ENCODE measurements around the gene SLC45A2.
A peak's percentile ranks its signal among the peaks of the same experiment; 100 is the strongest.
"Not testable (repeated sequence)": the region's sequence is repeated elsewhere in the genome, so short reads cannot be mapped to it uniquely, and the experiment has no call there.

SLC45A2 gene, protein sequence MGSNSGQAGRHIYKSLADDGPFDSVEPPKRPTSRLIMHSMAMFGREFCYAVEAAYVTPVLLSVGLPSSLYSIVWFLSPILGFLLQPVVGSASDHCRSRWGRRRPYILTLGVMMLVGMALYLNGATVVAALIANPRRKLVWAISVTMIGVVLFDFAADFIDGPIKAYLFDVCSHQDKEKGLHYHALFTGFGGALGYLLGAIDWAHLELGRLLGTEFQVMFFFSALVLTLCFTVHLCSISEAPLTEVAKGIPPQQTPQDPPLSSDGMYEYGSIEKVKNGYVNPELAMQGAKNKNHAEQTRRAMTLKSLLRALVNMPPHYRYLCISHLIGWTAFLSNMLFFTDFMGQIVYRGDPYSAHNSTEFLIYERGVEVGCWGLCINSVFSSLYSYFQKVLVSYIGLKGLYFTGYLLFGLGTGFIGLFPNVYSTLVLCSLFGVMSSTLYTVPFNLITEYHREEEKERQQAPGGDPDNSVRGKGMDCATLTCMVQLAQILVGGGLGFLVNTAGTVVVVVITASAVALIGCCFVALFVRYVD

DNA sequence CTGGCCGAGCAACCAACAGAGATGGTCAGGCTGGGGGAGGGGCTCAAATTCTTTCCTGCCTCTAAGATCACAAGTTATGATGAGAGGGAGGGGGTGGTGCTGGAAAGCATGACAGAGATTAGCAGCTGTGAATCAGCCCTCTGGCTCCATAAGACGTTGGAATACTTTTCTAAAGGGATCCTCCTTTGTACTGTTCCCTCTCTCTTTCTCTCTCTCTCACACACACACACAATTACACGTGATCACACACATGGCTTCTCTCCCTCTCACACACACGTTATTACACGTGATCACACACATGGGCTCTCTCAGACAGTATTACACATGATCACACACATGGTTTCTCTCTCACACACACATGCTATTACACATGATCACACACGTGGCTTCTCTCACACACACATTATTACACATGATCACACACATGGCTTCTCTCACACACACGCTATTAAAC is at the start of gene SLC45A2:
TSS of gene SLC45A2 (minus strand) at position 23 of the 454 bp plus-strand sequence. CDS start 110 bp downstream, outside the sequence.
- H3K27ac ChIP-seq, result no peak within 1 kb of the TSS
- DNase-seq (ENCODE audit: low read depth, low spot score), result no peak

DNA sequence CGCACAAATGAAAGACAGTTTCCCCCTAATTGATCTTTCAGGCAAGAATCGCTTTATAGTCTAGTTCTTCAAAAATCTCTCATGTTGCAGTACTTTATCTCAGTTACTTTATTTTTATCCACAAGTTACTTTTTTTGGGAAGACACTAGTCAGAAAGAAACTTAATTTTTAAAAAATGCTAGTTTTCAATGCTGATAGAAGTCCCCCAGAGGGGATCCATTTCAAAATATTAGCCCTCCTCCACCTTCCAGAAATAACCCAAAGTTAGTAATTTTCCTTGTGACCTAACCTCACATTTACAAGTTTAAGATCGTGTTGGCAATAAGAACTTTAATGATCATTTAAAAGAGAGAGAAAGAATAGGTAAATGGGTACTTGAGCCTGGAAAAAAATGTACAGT is 47.5 kb upstream of the SLC45A2 start:
- no peak for DNase-seq (ENCODE audit: low read depth, low spot score)
- no peak overlapping the region for H3K27ac ChIP-seq

DNA sequence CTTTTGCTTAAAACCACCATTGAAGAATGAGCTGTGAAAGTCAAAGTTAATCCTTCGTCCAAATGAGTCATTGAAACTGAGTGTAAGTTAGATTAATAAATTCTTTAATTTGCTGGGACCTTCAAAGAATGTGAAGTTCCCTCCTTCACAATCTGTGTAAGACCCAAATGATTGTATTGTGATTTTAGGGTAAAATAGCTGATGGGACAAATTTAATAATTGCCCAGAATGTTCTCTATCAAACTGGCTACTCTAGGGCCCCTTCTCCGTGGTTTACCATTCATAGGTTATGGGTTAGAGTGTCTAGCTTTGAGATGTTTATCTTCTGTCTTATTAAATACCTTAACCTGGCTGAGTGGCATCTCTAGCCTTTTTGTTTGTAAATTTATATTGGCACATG is 46.6 kb upstream of the SLC45A2 start:
- no peak for DNase-seq (ENCODE audit: low read depth, low spot score)

DNA sequence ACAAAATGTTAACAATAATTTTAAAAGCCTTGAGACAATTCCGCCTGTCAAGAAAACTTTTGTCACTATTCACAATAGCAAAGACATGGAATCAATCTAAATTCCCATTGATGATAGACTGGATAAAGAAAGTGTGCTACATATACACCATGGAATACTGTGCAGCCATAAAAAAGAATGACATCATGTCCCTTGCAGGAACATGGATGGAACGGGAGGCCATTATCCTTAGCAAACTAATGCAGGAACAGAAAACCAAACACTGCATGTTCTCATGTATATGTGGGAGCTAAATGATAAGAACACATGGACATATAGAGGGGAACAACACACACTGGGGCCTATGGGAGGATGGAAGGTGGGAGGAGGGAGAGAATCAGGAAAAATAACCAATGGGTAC is 46.1 kb upstream of the SLC45A2 start:
- not testable (repeated sequence) for DNase-seq (ENCODE audit: low read depth, low spot score)

More for the DNA sequence above, 46.6 kb upstream of the SLC45A2 start:
- H3K27ac ChIP-seq, result no peak overlapping the region

DNA sequence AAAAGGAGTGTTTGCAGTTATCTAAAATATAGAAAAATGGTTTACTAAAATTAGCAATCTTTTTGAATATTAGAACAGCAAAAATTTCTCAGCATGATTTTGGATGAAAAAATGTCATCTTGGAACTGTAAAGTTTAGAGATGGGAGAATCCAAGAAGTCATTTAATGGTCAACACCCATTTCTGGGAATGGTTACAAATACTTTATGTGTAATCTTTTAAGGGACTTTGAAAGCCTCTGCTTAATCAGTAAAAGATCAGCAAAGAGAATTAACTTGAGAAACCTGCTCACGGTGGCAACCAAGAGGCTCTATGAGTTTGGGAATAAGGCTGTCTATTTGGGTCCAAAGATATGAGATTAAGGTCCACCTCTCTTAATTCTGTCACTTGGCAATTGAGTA is 45.6 kb upstream of the SLC45A2 start:
- H3K27ac ChIP-seq, result no peak overlapping the region
- DNase-seq (ENCODE audit: low read depth, low spot score), result no peak

More for the DNA sequence above, 46.1 kb upstream of the SLC45A2 start:
- not testable (repeated sequence) for H3K27ac ChIP-seq

DNA sequence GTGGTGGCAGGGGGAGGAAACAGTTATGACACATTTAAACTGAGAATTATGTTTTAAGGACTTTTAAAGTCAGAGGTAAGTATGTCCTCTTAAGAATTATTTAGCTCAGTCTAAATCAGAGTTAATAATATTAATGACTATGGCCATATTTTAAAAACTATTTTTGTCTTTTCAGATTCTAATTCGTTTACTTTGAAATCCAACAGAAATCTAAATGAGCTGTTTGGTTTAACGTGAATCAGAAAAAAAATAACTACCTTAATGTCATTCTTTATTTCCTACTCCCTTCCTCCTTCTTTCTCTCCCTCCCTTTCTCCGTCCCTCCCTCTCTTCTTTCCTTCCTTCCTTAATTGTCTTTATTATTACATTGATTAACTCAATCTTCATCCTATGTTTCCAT is 43.9 kb upstream of the SLC45A2 start:
- no peak for DNase-seq (ENCODE audit: low read depth, low spot score)
- no peak overlapping the region for H3K27ac ChIP-seq

DNA sequence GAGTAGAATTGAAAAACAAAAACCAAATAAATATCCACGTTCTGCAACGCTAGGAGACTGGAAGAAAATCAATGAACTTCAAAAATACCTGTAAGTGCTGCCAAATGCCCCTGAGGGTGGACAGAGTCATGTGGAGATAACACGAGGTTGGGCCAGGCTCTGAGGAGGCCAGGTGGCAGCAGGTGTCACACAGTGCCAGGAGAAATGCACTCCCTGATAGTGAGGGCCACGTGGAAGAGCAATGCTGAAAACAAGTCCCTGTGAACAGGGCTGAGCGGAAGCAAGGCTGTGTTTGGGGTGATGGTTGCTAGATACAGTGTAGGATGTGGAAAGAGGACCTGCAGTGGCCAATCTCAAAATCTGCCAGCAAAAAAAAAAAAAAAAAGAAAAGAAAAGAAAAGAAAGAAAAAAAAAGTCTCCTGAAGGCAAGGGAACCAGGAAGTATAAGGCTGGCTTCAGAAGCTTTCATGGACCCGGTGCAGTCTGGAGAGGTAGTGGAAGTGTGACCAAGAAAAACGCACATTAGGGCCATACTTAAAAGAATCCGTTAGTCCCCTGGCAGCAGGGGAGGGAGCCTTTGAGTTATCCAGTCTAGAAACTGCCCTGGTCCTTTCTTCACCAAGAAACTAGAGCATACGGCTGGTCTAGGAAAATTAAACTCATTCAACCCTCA is 41.7 kb upstream of the SLC45A2 start:
- DNase-seq (ENCODE audit: low read depth, low spot score), result no peak

DNA sequence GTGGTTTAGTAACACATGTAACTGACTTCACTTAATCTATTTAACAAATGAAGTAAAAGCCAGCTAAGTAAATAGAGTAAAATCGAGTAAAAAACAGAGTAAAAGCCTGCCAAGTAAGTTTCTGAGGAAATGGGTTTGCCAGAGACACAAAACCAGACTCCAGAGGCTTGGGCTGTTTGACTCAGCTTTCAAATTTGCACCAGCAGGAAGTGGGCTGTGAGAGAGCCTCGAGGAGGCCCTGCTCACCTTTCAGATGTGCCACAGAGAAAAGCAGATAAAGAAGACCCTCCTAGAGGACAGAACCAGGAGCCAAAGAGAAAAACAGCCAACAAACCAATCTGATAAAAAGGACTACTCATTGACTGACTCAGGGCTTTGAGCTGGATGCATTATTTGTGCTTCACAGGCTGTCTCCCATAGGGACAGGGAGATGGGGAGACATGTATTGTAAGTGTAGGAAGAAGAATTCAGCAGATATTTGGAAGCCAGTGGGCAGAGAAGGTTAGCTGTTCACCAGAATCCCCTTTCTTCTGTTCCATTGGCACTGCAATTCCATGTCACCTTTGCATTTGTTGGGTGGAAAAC is 37.7 kb upstream of the SLC45A2 start:
- peak overlapping the region; percentile 23 for H3K27ac ChIP-seq
- DNase-seq (ENCODE audit: low read depth, low spot score), result no peak

More for the DNA sequence above, 41.7 kb upstream of the SLC45A2 start:
- no peak overlapping the region for H3K27ac ChIP-seq

DNA sequence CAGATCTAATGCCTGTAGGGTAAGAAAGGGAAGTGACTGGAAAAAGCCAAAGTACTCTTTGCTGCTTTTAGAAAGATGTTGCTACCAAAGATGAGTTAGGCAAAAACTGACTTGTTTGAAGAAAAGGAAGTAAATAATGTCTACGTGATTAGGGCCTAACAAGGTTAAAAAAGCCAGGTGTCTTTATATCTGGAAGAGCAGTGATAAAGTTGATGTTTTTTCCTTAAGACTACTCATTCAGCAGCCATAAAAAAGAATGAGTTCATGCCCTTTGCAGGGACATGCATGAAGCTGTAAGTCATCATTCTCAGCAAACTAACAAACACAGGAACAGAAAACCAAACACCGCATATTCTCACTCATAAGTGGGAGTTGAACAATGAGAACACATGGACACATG is 36.8 kb upstream of the SLC45A2 start:
- H3K27ac ChIP-seq, result peak overlapping the region; percentile 23
- DNase-seq (ENCODE audit: low read depth, low spot score), result no peak

DNA sequence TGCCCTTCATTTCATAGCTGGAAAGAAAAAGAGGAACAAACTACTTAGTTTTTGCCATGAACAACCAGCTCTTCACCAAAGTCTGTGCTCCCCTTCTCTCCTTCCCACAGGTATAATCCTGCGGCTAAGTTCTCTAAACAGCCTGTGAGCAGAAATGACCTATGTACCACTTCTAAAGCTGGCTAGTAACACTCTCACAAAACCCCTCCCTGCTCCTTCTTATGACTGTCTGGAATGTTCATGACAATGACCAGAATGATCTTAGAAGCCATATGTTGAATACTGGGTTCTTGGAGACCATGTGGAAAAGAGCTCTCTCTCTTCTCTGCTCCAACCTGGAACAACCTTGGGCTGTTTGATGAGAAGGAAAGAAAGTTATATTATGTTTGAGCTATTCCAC is 36.2 kb upstream of the SLC45A2 start:
- DNase-seq (ENCODE audit: low read depth, low spot score), result no peak
- no peak overlapping the region for H3K27ac ChIP-seq

DNA sequence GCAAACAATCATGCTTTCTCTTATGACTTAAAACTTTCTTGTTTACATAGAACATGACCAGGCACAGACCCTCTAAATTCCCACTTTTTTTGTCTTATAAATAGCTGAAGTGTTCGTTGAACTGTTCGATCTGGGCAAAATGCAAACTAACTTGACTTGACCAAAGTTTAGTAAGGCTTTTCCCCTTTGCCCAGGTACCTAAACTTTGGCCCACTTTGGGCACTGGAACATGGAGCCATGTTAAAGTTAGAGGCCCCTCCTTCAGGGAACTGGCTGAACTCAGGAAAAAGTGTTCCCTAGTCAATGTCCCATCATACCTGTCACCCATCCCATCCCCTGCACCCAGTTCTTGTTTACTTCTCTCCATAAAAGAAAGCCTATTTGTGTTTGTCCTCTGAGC is 32.8 kb upstream of the SLC45A2 start:
- H3K27ac ChIP-seq, result no peak overlapping the region
- DNase-seq (ENCODE audit: low read depth, low spot score), result no peak

DNA sequence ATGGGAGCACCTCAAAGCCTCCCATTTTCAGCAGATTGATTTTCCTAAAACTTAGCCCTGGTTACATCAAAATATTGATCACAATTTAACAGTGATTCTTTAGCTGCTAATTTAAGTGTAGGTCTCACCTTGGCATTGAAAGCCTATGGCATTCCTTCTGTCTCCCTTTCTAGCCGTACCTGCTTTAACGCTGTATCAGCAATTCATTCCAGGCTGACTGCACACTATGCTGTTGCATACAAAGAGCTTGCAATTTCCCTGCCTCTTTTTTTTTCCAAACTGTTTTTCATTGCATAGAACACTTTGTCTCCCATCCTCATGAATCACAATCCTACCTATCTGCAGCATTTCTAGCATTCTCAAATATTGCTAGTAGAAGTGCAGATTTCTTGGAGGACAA is 32.3 kb upstream of the SLC45A2 start:
- H3K27ac ChIP-seq, result no peak overlapping the region
- DNase-seq (ENCODE audit: low read depth, low spot score), result no peak

DNA sequence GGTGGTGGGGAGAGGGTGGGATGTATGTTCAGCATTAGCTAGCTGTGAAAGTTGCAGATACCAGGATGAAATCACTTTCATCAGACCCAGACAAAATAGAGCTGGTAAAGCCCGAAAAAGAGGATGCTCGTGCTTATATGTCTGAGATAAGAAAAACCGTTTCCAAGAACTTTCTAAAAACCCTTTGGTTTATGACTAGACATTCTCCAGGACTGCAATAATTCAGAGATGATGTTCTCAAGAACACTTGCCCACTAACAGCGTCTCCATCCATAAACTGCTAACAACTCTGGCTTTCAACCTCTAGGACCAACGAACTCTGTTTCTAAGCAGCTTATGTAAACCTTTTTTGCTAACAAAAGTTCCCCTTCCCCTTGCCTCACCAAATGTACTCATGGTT is 31.7 kb upstream of the SLC45A2 start:
- DNase-seq (ENCODE audit: low read depth, low spot score), result no peak
- H3K27ac ChIP-seq, result no peak overlapping the region

DNA sequence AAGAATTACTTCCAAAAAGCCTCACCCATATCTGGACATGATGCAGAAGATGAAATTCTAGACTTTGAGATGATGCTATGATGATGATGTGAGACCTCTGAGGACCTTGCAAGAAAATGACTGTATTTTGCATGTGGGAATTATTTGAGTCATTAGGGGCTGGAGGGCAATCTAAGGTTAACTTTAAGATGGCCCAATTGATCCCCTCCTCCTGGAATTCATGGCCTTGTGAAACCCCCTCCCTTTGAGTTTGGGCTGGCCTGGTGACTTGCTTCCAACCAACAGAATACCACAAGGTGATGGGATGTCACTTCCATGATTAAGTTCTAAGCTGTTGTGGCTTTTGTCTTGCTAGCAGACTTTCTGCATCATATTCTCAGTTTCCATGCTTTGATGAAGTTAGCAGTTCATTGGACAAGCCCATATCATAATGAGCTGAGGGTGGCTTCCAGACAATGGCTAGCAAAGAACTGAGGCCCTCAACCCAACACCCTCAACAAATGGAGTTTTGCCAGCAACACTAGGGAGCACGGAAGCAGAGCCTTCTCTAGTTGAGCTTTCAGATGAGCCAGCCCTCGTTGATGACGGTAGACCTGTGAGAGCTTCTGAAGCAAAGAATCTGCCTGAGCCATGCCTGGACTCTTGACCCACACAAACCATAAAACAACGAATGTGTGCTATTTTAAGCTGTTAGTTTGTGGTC is 30.8 kb upstream of the SLC45A2 start:
- H3K27ac ChIP-seq, result no peak overlapping the region
- DNase-seq (ENCODE audit: low read depth, low spot score), result no peak

DNA sequence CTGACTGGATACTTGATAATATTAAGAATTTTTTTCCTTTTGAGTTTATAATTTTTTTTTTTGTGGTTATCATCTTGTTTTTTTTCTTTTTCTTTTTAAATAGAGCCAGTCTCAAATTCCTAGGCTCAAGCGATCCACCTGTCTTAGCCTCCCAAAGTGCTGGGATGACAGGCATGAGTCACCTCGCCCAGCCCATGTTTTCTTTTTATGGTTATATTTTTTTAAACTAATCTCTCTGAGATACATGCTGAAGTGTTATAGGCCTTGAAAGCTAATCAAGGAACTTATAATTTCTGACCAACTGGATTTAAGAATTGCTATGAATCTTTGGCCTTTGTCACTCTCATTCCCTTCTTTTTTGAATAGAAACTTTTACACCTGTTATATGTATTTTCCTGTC is 30.1 kb upstream of the SLC45A2 start:
- DNase-seq (ENCODE audit: low read depth, low spot score), result no peak
- H3K27ac ChIP-seq, result no peak overlapping the region

DNA sequence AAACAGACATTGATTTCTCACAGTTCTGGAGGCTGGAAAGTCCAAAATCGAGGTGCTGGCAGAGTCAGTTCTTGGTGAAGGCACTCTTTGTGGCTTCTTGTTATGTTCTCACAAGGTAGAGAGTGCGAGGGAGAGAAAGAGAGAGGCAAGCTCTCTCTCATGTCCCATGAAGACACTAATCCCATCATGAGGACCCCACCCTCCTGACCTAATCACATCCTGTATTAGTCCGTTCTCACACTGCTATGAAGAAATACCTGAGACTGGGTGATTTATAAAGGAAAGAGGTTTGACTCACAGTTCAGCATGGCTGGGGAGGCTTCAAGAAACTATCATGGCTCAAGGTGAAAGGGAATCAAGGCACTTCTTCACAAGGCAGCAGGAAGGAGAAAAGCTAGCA is 29.1 kb upstream of the SLC45A2 start:
- no peak for DNase-seq (ENCODE audit: low read depth, low spot score)
- H3K27ac ChIP-seq, result peak overlapping the region; percentile 1

DNA sequence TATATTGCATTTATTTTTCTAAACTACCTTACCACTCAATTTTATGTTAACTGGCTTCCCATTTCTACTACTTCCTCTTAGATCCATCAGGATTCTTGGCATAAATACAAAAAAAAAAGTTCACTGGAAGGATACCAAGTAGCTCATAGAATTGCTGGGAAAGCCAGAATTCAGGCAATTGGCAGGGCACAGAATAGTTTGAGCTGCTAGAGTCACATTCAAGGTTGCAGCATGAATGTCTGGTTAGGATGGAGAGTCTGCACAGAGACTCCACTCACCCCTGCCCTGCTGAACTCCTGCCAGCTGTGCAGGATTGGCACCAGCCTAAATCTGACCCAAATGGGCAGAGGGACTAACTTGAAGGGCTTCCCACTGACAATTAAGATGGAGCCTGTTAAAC is 28.3 kb upstream of the SLC45A2 start:
- H3K27ac ChIP-seq, result no peak overlapping the region
- no peak for DNase-seq (ENCODE audit: low read depth, low spot score)

DNA sequence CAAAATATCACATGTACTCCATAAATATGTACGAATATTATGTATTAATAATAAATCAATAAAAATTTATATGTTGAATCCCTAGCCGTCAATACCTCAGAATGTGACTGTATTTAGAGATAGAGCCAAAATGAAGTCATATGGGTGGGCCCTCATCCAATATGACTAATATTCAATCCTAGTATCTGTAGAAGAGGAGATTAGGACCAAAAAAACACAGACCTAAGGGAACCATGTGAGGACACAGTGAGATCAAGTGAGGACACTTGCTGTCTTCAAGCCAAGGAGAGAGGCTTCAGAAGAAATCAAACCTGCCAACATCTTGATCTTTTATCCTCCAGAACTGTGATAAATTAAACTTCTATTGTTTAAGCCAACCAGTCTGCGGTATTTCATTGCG is 27.0 kb upstream of the SLC45A2 start:
- H3K27ac ChIP-seq, result no peak overlapping the region
- DNase-seq (ENCODE audit: low read depth, low spot score), result no peak

DNA sequence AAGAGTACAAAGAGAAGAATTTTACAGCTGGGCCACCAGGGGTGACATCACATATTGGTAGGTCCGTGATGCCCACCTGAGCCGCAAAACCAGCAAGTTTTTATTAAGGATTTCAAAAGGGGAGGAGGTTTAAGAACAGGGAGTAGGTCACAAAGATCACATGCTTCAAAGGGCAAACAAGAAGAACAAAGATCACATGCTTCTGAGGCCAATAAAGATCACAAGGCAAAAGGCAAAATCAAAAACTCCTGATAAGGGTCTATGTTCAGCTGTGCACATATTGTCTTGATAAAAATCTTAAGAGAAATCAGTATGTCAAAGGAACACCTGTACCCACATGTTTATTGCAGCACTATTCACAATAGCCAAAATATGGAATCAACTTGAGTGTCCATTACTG is 25.7 kb upstream of the SLC45A2 start:
- not testable (repeated sequence) for DNase-seq (ENCODE audit: low read depth, low spot score)
- peak overlapping the region; percentile 83 for H3K27ac ChIP-seq

DNA sequence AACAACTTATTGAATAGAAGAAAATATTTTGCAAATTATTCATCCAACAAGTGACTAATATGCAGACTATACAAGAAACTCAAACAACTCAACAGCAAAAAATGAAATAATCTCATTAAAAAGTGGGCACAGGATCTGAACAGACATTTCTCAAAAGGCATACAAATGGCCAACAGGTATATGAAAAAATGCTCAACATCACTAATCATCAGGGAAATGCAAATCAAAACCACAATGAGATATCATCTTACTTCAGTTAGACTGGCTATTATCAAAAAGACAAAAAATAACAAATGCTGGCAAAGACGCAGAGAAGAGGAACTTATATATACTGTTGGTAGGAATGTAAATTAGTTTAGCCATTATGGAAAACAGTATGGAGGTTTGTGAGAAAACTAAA is 25.1 kb upstream of the SLC45A2 start:
- peak overlapping the region; percentile 83 for H3K27ac ChIP-seq
- DNase-seq (ENCODE audit: low read depth, low spot score), result no peak

Measured in epithelial cell of prostate (primary cell).